NCI-H510A (cell line): ENCODE data around the gene ALOX12.

Experiments used
- DNase-seq: peaks from one replicate; lab custom pipeline; 2025; lab: John Stamatoyannopoulos, UW

Gene ALOX12

GRCh38 chr17:7022781-7023571 is 27.1 kb downstream of the ALOX12 start, which contains the start of gene BCL6B:
TSS of gene BCL6B (plus strand) at chr17:7023050. CDS start at chr17:7023672, 622 bp downstream.
- no peak for DNase-seq

DNA sequence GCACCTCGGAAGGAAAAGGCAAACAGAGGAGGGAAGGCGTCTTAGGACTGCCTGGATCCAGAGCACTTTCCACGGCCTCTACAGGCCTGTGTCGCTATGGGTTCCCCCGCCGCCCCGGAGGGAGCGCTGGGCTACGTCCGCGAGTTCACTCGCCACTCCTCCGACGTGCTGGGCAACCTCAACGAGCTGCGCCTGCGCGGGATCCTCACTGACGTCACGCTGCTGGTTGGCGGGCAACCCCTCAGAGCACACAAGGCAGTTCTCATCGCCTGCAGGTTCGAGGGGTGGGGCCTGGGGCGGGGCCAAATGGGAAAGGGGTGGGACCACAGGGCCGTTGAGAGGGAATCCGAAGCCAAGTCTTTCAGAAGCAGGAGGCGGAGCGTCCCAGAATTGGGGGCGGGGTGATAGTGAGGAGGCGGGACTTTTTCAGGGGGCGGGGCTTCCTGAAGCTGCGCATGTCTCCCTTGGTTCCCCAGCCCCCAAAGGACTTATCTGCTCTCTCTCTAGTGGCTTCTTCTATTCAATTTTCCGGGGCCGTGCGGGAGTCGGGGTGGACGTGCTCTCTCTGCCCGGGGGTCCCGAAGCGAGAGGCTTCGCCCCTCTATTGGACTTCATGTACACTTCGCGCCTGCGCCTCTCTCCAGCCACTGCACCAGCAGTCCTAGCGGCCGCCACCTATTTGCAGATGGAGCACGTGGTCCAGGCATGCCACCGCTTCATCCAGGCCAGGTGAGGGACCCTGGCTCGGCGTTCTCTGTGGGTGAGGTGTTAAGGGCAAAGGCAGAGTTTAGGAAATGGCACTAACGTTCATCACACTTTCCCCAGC is 27.9 kb downstream of the ALOX12 start:
- no peak for DNase-seq

- DNase-seq = no peak
These were observed 28.5 kb downstream of the ALOX12 start for GRCh38 chr17:7024402-7024785.

- no peak for DNase-seq
These were observed 29.4 kb downstream of the ALOX12 start for GRCh38 chr17:7025245-7025644.

DNA sequence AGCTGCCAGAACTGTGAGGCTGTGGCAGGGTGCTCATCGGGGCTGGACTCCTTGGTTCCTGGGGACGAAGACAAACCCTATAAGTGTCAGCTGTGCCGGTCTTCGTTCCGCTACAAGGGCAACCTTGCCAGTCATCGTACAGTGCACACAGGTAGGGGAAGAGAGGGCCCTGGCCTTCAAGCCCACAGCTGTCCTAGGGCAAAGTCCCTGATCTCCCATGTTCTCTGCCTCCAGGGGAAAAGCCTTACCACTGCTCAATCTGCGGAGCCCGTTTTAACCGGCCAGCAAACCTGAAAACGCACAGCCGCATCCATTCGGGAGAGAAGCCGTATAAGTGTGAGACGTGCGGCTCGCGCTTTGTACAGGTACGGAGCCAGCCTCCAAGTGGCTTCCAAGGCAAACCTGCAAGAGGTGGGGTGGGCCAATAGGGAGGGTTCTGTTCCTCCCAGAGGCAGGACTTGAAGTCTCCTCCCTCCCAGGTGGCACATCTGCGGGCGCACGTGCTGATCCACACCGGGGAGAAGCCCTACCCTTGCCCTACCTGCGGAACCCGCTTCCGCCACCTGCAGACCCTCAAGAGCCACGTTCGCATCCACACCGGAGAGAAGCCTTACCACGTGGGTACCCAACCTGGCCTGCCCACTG is 30.7 kb downstream of the ALOX12 start:
- DNase-seq = no peak

- DNase-seq = no peak
These were observed 31.5 kb downstream of the ALOX12 start for GRCh38 chr17:7027335-7027734.

- no peak for DNase-seq
These were observed 33.2 kb downstream of the ALOX12 start for GRCh38 chr17:7029096-7029495.

- DNase-seq = no peak
These were observed 33.8 kb downstream of the ALOX12 start for GRCh38 chr17:7029659-7030058.

GRCh38 chr17:7034955-7035590 is 39.2 kb downstream of the ALOX12 start:
- DNase-seq = no peak

DNA sequence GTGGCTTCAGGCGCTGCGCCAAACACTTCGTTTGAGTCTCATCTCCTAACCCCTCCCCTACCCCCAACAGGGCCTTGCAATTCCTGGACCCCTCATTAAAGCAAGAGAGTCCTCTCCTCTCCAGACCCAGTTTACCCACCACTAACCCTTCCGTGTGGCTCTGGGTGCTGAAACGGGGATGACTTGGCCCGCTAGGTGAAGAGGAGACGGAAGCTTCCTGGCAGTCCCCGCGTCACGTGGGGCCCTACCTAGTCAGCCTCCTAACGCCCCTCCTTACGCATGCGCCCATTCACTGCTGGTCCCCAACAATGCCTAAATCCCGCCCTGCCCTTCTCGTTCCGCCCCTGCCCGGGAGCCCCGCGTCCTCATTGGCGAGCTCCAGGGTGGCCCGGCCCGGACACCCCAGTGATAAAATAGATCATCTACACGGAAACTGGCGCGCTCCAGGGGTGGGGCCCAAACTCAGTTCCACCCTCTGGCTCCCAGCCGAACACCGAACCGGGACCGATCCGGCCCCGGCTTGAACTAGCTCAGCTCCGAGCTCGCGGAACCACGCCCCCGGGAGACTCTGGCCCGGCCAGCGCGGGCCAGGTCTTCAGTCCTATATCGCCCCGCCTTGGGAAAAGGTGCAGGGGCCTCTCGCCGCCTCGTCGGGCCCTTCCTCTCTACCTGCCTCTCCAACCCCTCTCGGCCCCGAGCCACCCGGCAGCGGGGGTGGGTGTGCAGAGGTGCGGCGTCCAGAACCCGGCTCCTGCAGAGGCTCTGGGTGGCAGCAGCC is 39.9 kb downstream of the ALOX12 start, which contains the start of gene SLC16A13:
Gene SLC16A13, plus strand, starts transcription at position 425 of the 778 bp plus-strand sequence. CDS start 368 bp downstream, outside the sequence.
- DNase-seq = peak; percentile 91

GRCh38 chr17:7038025-7038862 is 42.4 kb downstream of the ALOX12 start:
- no peak for DNase-seq

DNA sequence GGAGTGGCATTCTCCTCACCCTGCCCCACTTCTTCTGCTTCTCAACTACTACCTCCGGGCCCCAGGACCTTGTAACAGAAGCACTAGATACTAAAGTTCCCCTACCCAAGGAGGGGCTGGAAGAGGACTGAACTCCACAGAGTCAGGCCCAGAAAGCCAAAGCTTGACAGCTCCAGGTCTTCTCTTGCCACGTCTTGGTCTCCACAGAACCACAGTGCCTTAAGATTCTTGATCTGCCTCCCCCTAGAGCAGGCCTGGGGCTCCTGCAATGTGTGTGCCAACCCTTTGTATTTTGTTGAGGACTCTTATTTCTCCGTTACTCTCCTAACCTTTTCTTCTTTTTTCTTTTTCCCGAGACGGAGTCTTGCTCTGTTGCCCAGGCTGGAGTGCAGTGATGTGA is 44.0 kb downstream of the ALOX12 start:
- no peak for DNase-seq

DNA sequence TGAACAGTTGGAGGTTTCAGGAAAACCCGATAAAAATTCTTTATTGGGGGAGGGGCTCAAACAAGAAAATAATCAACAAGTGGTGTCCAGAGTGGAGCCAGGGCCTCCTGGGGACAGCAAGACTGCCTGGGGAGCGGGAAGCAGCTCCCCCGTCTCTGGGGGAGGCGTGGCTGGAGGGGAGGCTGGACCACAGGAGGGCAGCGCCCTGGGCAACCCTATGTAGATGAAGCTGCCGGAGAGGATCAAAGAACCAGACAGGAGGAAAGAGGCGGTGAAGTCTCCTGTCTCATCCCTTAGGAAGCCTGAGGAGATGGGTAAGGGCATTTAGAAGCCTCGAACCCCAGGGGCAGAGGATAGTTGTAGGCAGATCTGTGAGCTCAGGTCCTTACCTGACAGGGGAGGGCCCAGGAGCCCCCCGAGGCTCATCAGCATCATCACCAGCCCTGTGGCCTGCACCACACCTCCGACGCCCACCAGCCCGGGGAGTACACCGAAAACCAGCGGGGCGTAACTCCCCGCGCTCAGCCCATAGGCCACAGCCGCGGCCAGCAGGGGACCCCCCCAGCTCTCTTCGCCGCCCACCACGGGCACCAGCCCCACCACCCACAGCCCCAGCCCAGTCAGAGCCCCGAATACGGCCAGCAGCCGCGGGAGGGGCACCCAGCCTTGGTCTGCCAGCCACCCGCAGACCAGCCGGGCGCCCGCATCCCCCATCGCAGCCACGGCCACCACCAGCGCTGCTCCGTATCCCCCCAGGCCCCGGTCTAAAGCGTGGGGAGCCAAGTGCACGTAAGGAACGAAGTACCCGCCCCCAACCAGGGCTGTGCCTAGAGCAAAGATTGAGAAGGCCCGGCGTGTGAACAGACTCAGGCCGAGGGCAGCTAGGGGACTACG is 46.0 kb downstream of the ALOX12 start:
- no peak for DNase-seq

GRCh38 chr17:7042501-7043181 is 46.8 kb downstream of the ALOX12 start:
- no peak for DNase-seq

GRCh38 chr17:7043182-7043496 is 47.3 kb downstream of the ALOX12 start:
- DNase-seq = no peak

- DNase-seq = no peak
These were observed 47.8 kb downstream of the ALOX12 start, which contains the start of gene SLC16A11 for GRCh38 chr17:7043497-7044198. TSS of gene SLC16A11 (minus strand) at chr17:7044092. CDS start at chr17:7043513, 579 bp downstream.

- peak; percentile 13 for DNase-seq
These were observed 49.8 kb downstream of the ALOX12 start for GRCh38 chr17:7045492-7046126.
